RWPE1 (cell line): ENCODE measurements around the gene SV2B.

ENCODE experiments used
- CTCF ChIA-PET: fragments of 350-600 bp; sonication (Branson Sonifier 250); formaldehyde crosslinking; extraction: SDS; loops from one replicate; lab custom pipeline; 2021; lab: Yijun Ruan, JAX
- POLR2A ChIA-PET: fragments of 400-600 bp; formaldehyde crosslinking; extraction: SDS; loops from one replicate; lab custom pipeline; 2020; ENCODE audit warnings: antibody characterized with exemption; ENCODE audit not compliant: low non-redundant PET; lab: Yijun Ruan, JAX
- DNase-seq: peaks from one replicate; pipeline ENCODE4 v3.0.0; 2012; ENCODE audit warnings: low spot score
- H3K27ac ChIP-seq: fragments of 450-650 bp; 2 replicates; pipeline ENCODE4 v1.5.1; 2017
- CTCF ChIP-seq: fragments of 450-650 bp; conservative IDR thresholded peaks from 2 replicates; pipeline ENCODE4 v1.5.1; 2017; ENCODE audit warnings: low read depth, mild to moderate bottlenecking

The SV2B gene

GRCh38 chr15:91238644-91239425 lies 138.8 kb downstream of the SV2B start:
- ChIA-PET CTCF (no interaction called here), POLR2A (no interaction called here)
- no peak for DNase-seq
- no peak for TF ChIP-seq CTCF
- no peak overlapping the region for H3K27ac ChIP-seq

GRCh38 chr15:91243826-91244225 lies 143.8 kb downstream of the SV2B start:
- TF ChIP-seq CTCF = no peak
- H3K27ac ChIP-seq = no peak overlapping the region
- POLR2A ChIA-PET = no interaction called here
- no peak for DNase-seq
- CTCF ChIA-PET = interaction anchor here (1.1 kb wide), 1 partner anchor 8 kb away, joined by 4 read pairs; no protein-coding TSS in a partner anchor

GRCh38 chr15:91244919-91245318 lies 144.9 kb downstream of the SV2B start:
- ChIA-PET POLR2A (no interaction called here), CTCF (interaction anchor here (1.1 kb wide), 1 partner anchor 9 kb away, joined by 4 read pairs; no protein-coding TSS in a partner anchor)
- H3K27ac ChIP-seq = no peak overlapping the region
- DNase-seq = no peak
- TF ChIP-seq CTCF = no peak

- POLR2A ChIA-PET = no interaction called here
- TF ChIP-seq CTCF = no peak
- CTCF ChIA-PET = interaction anchor here (0.6 to 1.3 kb wide), 3 partner anchors 19 to 170 kb away, joined by 3 to 4 read pairs (median 3); no protein-coding TSS in a partner anchor
- H3K27ac ChIP-seq = no peak overlapping the region
- no peak for DNase-seq
Measured at GRCh38 chr15:91246998-91247397, 146.9 kb downstream of the SV2B start.

- no peak for DNase-seq
- ChIA-PET CTCF (no interaction called here), POLR2A (no interaction called here)
- H3K27ac ChIP-seq = no peak overlapping the region
- TF ChIP-seq CTCF = no peak
Measured at GRCh38 chr15:91249591-91249990, 149.5 kb downstream of the SV2B start.

GRCh38 chr15:91252322-91252721 lies 152.3 kb downstream of the SV2B start:
- CTCF ChIA-PET = no interaction called here

More at GRCh38 chr15:91252322-91252721, 152.3 kb downstream of the SV2B start:
- POLR2A ChIA-PET = no interaction called here
- DNase-seq = no peak
- TF ChIP-seq CTCF = no peak
- no peak overlapping the region for H3K27ac ChIP-seq
